Neural progenitor cell (in vitro differentiated cells): ENCODE data around the gene NHLRC1.

Experiments used
- EZH2 ChIP-seq: fragments of 200-600 bp; sonication (generic); IDR thresholded peaks from 2 replicates; pipeline ENCODE4 v1.6.1; 2017; ENCODE audit warnings: antibody characterized with exemption, mild to moderate bottlenecking, moderate library complexity
- EZH2phosphoT487 ChIP-seq: fragments of 200-600 bp; sonication (generic); IDR thresholded peaks from 2 replicates; pipeline ENCODE4 v1.6.1; 2017; ENCODE audit warnings: antibody characterized with exemption
- TF ChIP-seq, protein P1 (sequence below): fragments of 200-600 bp; sonication (generic); IDR thresholded peaks from 2 replicates; pipeline ENCODE4 v1.5.1; 2017; ENCODE audit warnings: antibody characterized with exemption, mild to moderate bottlenecking

DNA sequence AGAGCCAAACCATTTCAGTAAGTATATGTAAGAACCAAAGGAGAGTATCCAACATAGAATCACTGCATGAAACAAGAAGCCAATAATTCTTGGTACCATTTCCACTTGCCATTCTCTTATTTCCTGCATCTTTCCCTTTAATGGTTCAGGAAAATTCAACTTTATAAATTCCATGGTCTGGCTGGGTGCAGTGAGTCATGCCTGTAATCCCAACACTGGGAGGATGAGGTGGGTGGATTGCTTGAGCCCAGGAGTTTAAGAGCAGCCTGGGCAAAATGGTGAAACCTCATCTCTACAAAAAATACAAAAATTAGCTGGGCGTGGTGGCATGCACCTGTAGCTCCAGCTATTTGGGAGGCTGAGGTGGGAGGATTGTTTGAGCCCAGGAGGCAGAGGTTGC, 21.2 kb downstream of the NHLRC1 start:
- TF ChIP-seq, protein P1, sequence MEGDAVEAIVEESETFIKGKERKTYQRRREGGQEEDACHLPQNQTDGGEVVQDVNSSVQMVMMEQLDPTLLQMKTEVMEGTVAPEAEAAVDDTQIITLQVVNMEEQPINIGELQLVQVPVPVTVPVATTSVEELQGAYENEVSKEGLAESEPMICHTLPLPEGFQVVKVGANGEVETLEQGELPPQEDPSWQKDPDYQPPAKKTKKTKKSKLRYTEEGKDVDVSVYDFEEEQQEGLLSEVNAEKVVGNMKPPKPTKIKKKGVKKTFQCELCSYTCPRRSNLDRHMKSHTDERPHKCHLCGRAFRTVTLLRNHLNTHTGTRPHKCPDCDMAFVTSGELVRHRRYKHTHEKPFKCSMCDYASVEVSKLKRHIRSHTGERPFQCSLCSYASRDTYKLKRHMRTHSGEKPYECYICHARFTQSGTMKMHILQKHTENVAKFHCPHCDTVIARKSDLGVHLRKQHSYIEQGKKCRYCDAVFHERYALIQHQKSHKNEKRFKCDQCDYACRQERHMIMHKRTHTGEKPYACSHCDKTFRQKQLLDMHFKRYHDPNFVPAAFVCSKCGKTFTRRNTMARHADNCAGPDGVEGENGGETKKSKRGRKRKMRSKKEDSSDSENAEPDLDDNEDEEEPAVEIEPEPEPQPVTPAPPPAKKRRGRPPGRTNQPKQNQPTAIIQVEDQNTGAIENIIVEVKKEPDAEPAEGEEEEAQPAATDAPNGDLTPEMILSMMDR: no peak
- TF ChIP-seq EZH2phosphoT487 (no peak), EZH2 (no peak)
